ENCODE measurements around the gene RFWD3. TPM values are rescaled to one million over a fixed set of nuclear protein-coding genes. Genes with fewer than 3 reads are reported as not detected.

Gene RFWD3
- total and polyA plus RNA-seq, 2 of the 8 experiments (the other 6 are each of a cell fraction or from before 2014, with no cell fraction given), result 67.1 to 114 TPM

DNA sequence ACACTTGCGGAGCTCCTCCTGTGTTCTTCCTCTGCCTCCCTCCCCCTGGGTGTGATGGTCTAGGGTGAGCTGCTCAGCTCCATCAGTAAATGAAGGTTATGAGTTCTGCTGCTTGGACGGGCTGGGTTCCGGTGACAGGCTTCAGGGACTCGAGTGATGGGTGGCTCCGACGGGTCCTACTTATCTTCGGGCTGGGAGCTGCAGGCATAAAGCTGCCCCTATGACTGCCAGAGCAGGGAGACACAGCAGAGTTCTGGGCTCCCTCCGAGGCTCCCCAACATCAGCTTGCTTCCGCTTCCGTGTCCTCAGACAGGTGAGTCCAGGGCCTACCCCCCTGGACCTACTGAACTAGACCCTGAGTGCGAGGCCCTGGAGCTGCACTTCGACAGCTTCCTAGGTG is 45.3 kb upstream of the RFWD3 start:
- Histone ChIP-seq H3K23me2 (ENCODE audit: low read depth, low read length) (no peaks in the 10 kb centered on the region), H3K79me1 (ENCODE audit: low read depth, low read length) (no peaks in the 10 kb centered on the region), H3K14ac (ENCODE audit: insufficient read length) (no peak overlapping the region), H3K36me3 (ENCODE audit: control insufficient read depth in 2 of 4, insufficient read depth in 4 of 4, low read length in 3 of 4) (no peaks in the 10 kb centered on the region), H2BK15ac (ENCODE audit: low read length) (no peak overlapping the region), H3K27ac (ENCODE audit: low read depth, low read length) (no peak overlapping the region), H3K4me2 (ENCODE audit: insufficient read depth in 1 of 2, low read depth in 2 of 2, low read length in 2 of 2) (no peak overlapping the region), H2BK120ac (replicated peaks; ENCODE audit: low read depth, low read length) (no peak overlapping the region), H3K79me2 (ENCODE audit: control insufficient read depth in 1 of 2, insufficient read depth in 2 of 2, low read length in 2 of 2) (no peaks in the 10 kb centered on the region), H3K4ac (replicated peaks; ENCODE audit: insufficient read length, low read depth, low read length) (no peak overlapping the region), H3K18ac (ENCODE audit: extremely low read depth, low read length) (no peak overlapping the region; the same call in 1 of the 2 replicates), H2AFZ (ENCODE audit: low read length) (no peak overlapping the region), H4K20me1 (replicated peaks in 1 of 2; ENCODE audit: control insufficient read depth in 1 of 2, insufficient read depth in 2 of 2, low read length in 2 of 2) (no peaks in the 10 kb centered on the region), H3K9ac (replicated peaks in 1 of 4; ENCODE audit: extremely low read depth in 1 of 4, low read depth in 3 of 4, low read length in 3 of 4) (no peak overlapping the region), H2AK5ac (ENCODE audit: low read depth, low read length) (no peak overlapping the region), H2BK20ac (ENCODE audit: low read length) (no peak overlapping the region), H3K56ac (replicated peaks; ENCODE audit: insufficient read length, low read depth, low read length) (no peak overlapping the region), H3K23ac (ENCODE audit: insufficient read length) (no peak overlapping the region), H4K5ac (ENCODE audit: insufficient read length, low read depth, low read length) (no peak overlapping the region), H2BK5ac (ENCODE audit: low read depth, low read length) (no peak overlapping the region), H3K4me3 (ENCODE audit: extremely low read depth in 1 of 4, insufficient read depth in 2 of 4, low read depth in 3 of 4, low read length in 4 of 4) (no peak overlapping the region), H3K27me3 (replicated peaks in 1 of 4; ENCODE audit: control insufficient read depth in 3 of 4, extremely low read depth in 1 of 4, insufficient read depth in 3 of 4, low read length in 3 of 4) (peaks cover 0 to 2% (median 0%) of the 10 kb centered on the region in 4 experiments; a peak in 2 of 7 replicates), H4K91ac (replicated peaks; ENCODE audit: insufficient read length, low read length) (no peak overlapping the region), H2BK12ac (ENCODE audit: low read depth, low read length) (no peak overlapping the region), H3K9me3 (ENCODE audit: insufficient read depth in 2 of 2, low read depth in 1 of 2, low read length in 1 of 2) (no peaks in the 10 kb centered on the region), H3K4me1 (replicated peaks in 1 of 4; ENCODE audit: control insufficient read depth in 3 of 4, insufficient read depth in 4 of 4, low read length in 3 of 4) (no peaks in the 10 kb centered on the region), H4K8ac (ENCODE audit: extremely low read depth, insufficient read depth, low read length) (no peak overlapping the region)
- DNase-seq (ENCODE audit: low read depth in 1 of 2, low spot score in 2 of 2), result no peak
- ChIA-PET POLR2A (ENCODE audit: partially characterized antibody) (interaction anchor here (0.7 to 1.2 kb wide), 2 partner anchors 18 to 104 kb away, joined by 3 to 7 read pairs; no protein-coding TSS in a partner anchor), CTCF (ENCODE audit: partially characterized antibody) (interaction anchor here (0.6 to 21.3 kb wide), 13 partner anchors 9 to 513 kb away, joined by 3 to 576 read pairs (median 4); partner anchors contain the start of gene FA2H)
- FAIRE-seq, result no peak
- TF ChIP-seq SIX5 (IDR thresholded peaks at IDR 0.05; ENCODE audit: low read depth, low read length) (no peak), CHD2 (IDR thresholded peaks at IDR 0.05; ENCODE audit: low read length) (no peak), EP300 (IDR thresholded peaks at IDR 0.05; ENCODE audit: borderline replicate concordance in 1 of 2, low read depth in 2 of 2, low read length in 2 of 2) (no peak), YY1 (IDR thresholded peaks at IDR 0.05; ENCODE audit: low read depth, low read length) (no peak), BACH1 (IDR thresholded peaks at IDR 0.05; ENCODE audit: low read length) (no peak), CEBPB (IDR thresholded peaks at IDR 0.05; ENCODE audit: low read depth, low read length) (no peak), TBP (IDR thresholded peaks at IDR 0.05; ENCODE audit: low read depth, low read length) (no peak), SP2 (IDR thresholded peaks at IDR 0.05; ENCODE audit: low read length) (no peak), KDM1A (IDR thresholded peaks at IDR 0.05; ENCODE audit: borderline replicate concordance, low read length) (no peak), RXRA (IDR thresholded peaks at IDR 0.05; ENCODE audit: insufficient read depth, low read depth, low read length) (no peak), NANOG (IDR thresholded peaks at IDR 0.05; ENCODE audit: insufficient read depth, low read depth, low read length, poor library complexity, severe bottlenecking) (no peak), ZNF274 (IDR thresholded peaks at IDR 0.05; ENCODE audit: borderline replicate concordance, extremely low read depth, low read length) (no peak), CREB1 (IDR thresholded peaks at IDR 0.05) (no peak), SAP30 (IDR thresholded peaks at IDR 0.05; ENCODE audit: insufficient read depth, insufficient replicate concordance, low read length) (no peak), SRF (IDR thresholded peaks at IDR 0.05; ENCODE audit: low read depth, low read length) (no peak), TAF7 (optimal IDR thresholded peaks at IDR 0.05; ENCODE audit: borderline replicate concordance, low read depth, low read length) (no peak)
- 90% methylated on average over 12 of the region's 12 CpGs; no CpG with 5 or more reads in 1 of the 2 experiments for WGBS, 2 experiments (ENCODE audit: extremely low coverage in 1 of 2, insufficient coverage in 1 of 2, insufficient read length in 1 of 2, insufficient replicate concordance in 2 of 2, low coverage in 1 of 2, low lambda C conversion rate in 2 of 2, missing lambda C conversion rate in 1 of 2)

Measured in H1 (cell line).